ENCODE data around the gene MYBPC3.

Gene MYBPC3

GRCh38 chr11:47376525-47377371, 24.2 kb upstream of the MYBPC3 start:
- no peak overlapping the region for H3K4me3 ChIP-seq (replicated peaks; ENCODE audit: low read depth, low read length)
- no peak for TF ChIP-seq CTCF (IDR thresholded peaks at IDR 0.05; ENCODE audit: low read length, missing control alignments)
- no peak for DNase-seq (ENCODE audit: low read depth)

- no peak for DNase-seq (ENCODE audit: low read depth)
- TF ChIP-seq CTCF (IDR thresholded peaks at IDR 0.05; ENCODE audit: low read length, missing control alignments) = no peak
- no peak overlapping the region for H3K4me3 ChIP-seq (replicated peaks; ENCODE audit: low read depth, low read length)
Measured at GRCh38 chr11:47376107-47376524, 23.6 kb upstream of the MYBPC3 start.

- no peak overlapping the region for H3K4me3 ChIP-seq (replicated peaks; ENCODE audit: low read depth, low read length)
- no peak for TF ChIP-seq CTCF (IDR thresholded peaks at IDR 0.05; ENCODE audit: low read length, missing control alignments)
- no peak for DNase-seq (ENCODE audit: low read depth)
Measured at GRCh38 chr11:47375546-47376085, 23.1 kb upstream of the MYBPC3 start.

- no peak for DNase-seq (ENCODE audit: low read depth)
- TF ChIP-seq CTCF (IDR thresholded peaks at IDR 0.05; ENCODE audit: low read length, missing control alignments) = no peak
- H3K4me3 ChIP-seq (replicated peaks; ENCODE audit: low read depth, low read length) = no peak overlapping the region
Measured at GRCh38 chr11:47375020-47375419, 22.5 kb upstream of the MYBPC3 start.

- TF ChIP-seq CTCF (IDR thresholded peaks at IDR 0.05; ENCODE audit: low read length, missing control alignments) = no peak
- no peak overlapping the region for H3K4me3 ChIP-seq (replicated peaks; ENCODE audit: low read depth, low read length)
- no peak for DNase-seq (ENCODE audit: low read depth)
Measured at GRCh38 chr11:47374720-47375019, 22.2 kb upstream of the MYBPC3 start.

GRCh38 chr11:47373876-47374719, 21.6 kb upstream of the MYBPC3 start:
- H3K4me3 ChIP-seq (replicated peaks; ENCODE audit: low read depth, low read length) = no peak overlapping the region
- peak; percentile 93 for TF ChIP-seq CTCF (IDR thresholded peaks at IDR 0.05; ENCODE audit: low read length, missing control alignments)

More at GRCh38 chr11:47373876-47374719, 21.6 kb upstream of the MYBPC3 start:
- DNase-seq (ENCODE audit: low read depth) = peak; percentile 76
